Transverse colon (tissue), 4 donors: Measurements from ENCODE around the gene SLC25A13. TPM values are rescaled to one million over a fixed set of nuclear protein-coding genes. Genes with fewer than 3 reads are reported as not detected.

Experiments
- DNase-seq: peaks from one replicate; pipeline ENCODE4 v3.0.0-alpha.2; 2019
- H3K27ac ChIP-seq, 4 donors: fragments of 200-600 bp; sonication (generic); 2 replicates each; pipeline ENCODE4 v1.5.1; 2016 to 2018; ENCODE audit warnings: inconsistent platforms in 4 of 4
- H3K27me3 ChIP-seq: fragments of 200-600 bp; sonication (generic); 2 replicates; pipeline ENCODE4 v1.5.1; 2017; ENCODE audit warnings: inconsistent platforms
- H3K36me3 ChIP-seq, 4 donors: fragments of 200-600 bp; sonication (generic); 2 replicates each; pipeline ENCODE4 v1.5.1; 2017 to 2019; ENCODE audit warnings: inconsistent platforms in 4 of 4
- H3K4me1 ChIP-seq, 4 donors: fragments of 200-600 bp; sonication (generic); 2 replicates each; pipeline ENCODE4 v1.5.1; 2017 to 2020; ENCODE audit warnings: inconsistent platforms in 4 of 4
- H3K4me3 ChIP-seq, 4 donors: fragments of 200-600 bp; sonication (generic); 1 replicate in 1 of 4; 2 replicates in 3 of 4; pipeline versions ENCODE4 v1.5.1 to v1.6.1; 2017 to 2019; ENCODE audit warnings: inconsistent platforms in 4 of 4
- H3K9me3 ChIP-seq, 2 donors: fragments of 200-600 bp; sonication (generic); 2 replicates each; pipeline ENCODE4 v1.5.1; 2017 to 2019; ENCODE audit warnings: inconsistent platforms in 2 of 2
- CTCF ChIP-seq, 5 experiments: fragments of 200-600 bp in 3 of 5; fragments of 450-650 bp in 2 of 5; sonication (generic) in 3 of 5; IDR thresholded peaks; 1 replicate in 2 of 5; 2 replicates in 3 of 5; pipeline ENCODE4 v1.5.1; 2016 to 2017; ENCODE audit warnings: antibody characterized with exemption in 5 of 5, inconsistent platforms in 3 of 5, mild to moderate bottlenecking in 2 of 5, moderate library complexity in 1 of 5
- EP300 ChIP-seq: sonication (generic); formaldehyde crosslinking; IDR thresholded peaks from one replicate; pipeline ENCODE4 v1.6.1; 2017; ENCODE audit warnings: antibody characterized with exemption, low read depth
- POLR2A ChIP-seq: fragments of 450-650 bp; IDR thresholded peaks from one replicate; pipeline ENCODE4 v1.6.1; 2016; ENCODE audit warnings: antibody characterized with exemption, mild to moderate bottlenecking, moderate library complexity
- POLR2AphosphoS5 ChIP-seq, 3 donors: sonication (generic); formaldehyde crosslinking; IDR thresholded peaks; one replicate each; pipeline ENCODE4 v1.6.1; 2016; ENCODE audit warnings: antibody characterized with exemption in 3 of 3
- whole genome bisulfite sequencing, 2 donors: methylation state at CpG; one replicate each; pipeline ENCODE4 v1.1.5; 2018; ENCODE audit warnings: low coverage in 1 of 2; 5-methylcytosine and 5-hydroxymethylcytosine counted together
- in situ Hi-C, 4 donors: fragments of 200-750 bp; cut with MboI; loops; one replicate each; pipeline versions ENCODE4 v1.15.0 to v1.15.1; 2017; ENCODE audit warnings: low sequenced_read_pairs in 3 of 4, low pct_ligation_motif_present in 1 of 4, low pct_unique_long_range_greater_than_20kb in 1 of 4
- intact Hi-C: fragments of 100-400 bp; cut with DNase I; formaldehyde crosslinking; loops from one replicate; pipeline ENCODE4 v1.15.1; 2023; ENCODE audit warnings: low total_unique reads
- total RNA-seq, 4 donors: library from RNA; depleted of rRNA; stranded (reverse); fragments of >200 nt; gene quantifications; one replicate each; pipeline ENCODE4 v1.1.0, GENCODE V29; 2016

Gene SLC25A13
- total RNA-seq, 4 donors from 2014 or later: 7.8 to 68.9 (median 59.6) TPM

- no peak for DNase-seq
- 99% methylated on average over 20 of the region's 22 CpGs; no CpG with 5 or more reads in 1 of the 2 donors for WGBS, 2 donors
- Histone ChIP-seq H3K27me3 (no peaks in the 10 kb centered on the region), H3K9me3 (no peaks in the 10 kb centered on the region), H3K27ac (no peak overlapping the region), H3K4me3 (no peak overlapping the region), H3K4me1 (no peaks in the 10 kb centered on the region), H3K36me3 (peaks cover 0 to 6% (median under 1%) of the 10 kb centered on the region in 4 donors)
- in situ Hi-C loops: no loop called here
- intact Hi-C loops: no loop called here
- no peak for TF ChIP-seq CTCF (IDR thresholded peaks at IDR 0.05)
These were observed 93.1 kb downstream of the SLC25A13 start for GRCh38 chr7:96228760-96229159.

- H3K36me3 ChIP-seq: peaks cover 0 to 6% (median 0%) of the 10 kb centered on the region in 4 donors
- no peak overlapping the region for H3K4me3 ChIP-seq
- TF ChIP-seq POLR2AphosphoS5 (IDR thresholded peaks at IDR 0.05) (no peak), CTCF (IDR thresholded peaks at IDR 0.05) (no peak), EP300 (no peak), POLR2A (no peak)
- H3K27ac ChIP-seq: no peak overlapping the region
- 100% methylated on average over 2 to 5 of the region's 5 CpGs for WGBS, 2 donors
- in situ Hi-C loops: no loop called here
- DNase-seq: no peak
- H3K4me1 ChIP-seq: peaks cover 0 to under 1% (median 0%) of the 10 kb centered on the region in 4 donors
- no peaks in the 10 kb centered on the region for H3K27me3 ChIP-seq
- no peaks in the 10 kb centered on the region for H3K9me3 ChIP-seq
- intact Hi-C loops: no loop called here
These were observed 96.6 kb downstream of the SLC25A13 start for GRCh38 chr7:96225251-96225650.

GRCh38 chr7:96224685-96225084 is 97.2 kb downstream of the SLC25A13 start:
- DNase-seq: no peak
- peaks cover 0 to 6% (median 0%) of the 10 kb centered on the region in 4 donors for H3K36me3 ChIP-seq
- no peaks in the 10 kb centered on the region for H3K27me3 ChIP-seq
- no peak overlapping the region for H3K27ac ChIP-seq
- no peak for TF ChIP-seq CTCF (IDR thresholded peaks at IDR 0.05)
- TF ChIP-seq POLR2AphosphoS5 (IDR thresholded peaks at IDR 0.05): no peak
- TF ChIP-seq EP300: no peak
- no peak for TF ChIP-seq POLR2A
- no peak overlapping the region for H3K4me3 ChIP-seq
- intact Hi-C loops: no loop called here
- whole genome bisulfite sequencing, 2 donors: 88 to 100% methylated on average over 1 of the region's 1 CpG
- in situ Hi-C loops: no loop called here
- H3K9me3 ChIP-seq: no peaks in the 10 kb centered on the region
- H3K4me1 ChIP-seq: peaks cover 0 to 6% (median under 1%) of the 10 kb centered on the region in 4 donors

GRCh38 chr7:96224073-96224472 is 97.8 kb downstream of the SLC25A13 start:
- no peak overlapping the region for H3K27ac ChIP-seq
- intact Hi-C loops: no loop called here
- TF ChIP-seq CTCF (IDR thresholded peaks at IDR 0.05) (no peak), POLR2AphosphoS5 (IDR thresholded peaks at IDR 0.05) (no peak), EP300 (no peak), POLR2A (no peak)
- H3K36me3 ChIP-seq: peaks cover 0 to 6% (median 0%) of the 10 kb centered on the region in 4 donors
- in situ Hi-C loops: no loop called here
- DNase-seq: no peak
- H3K4me3 ChIP-seq: no peak overlapping the region
- WGBS, 2 donors: 79 to 99% methylated on average over 2 to 3 of the region's 3 CpGs
- no peaks in the 10 kb centered on the region for H3K9me3 ChIP-seq
- no peaks in the 10 kb centered on the region for H3K27me3 ChIP-seq
- peaks cover 0 to 12% (median 3%) of the 10 kb centered on the region in 4 donors for H3K4me1 ChIP-seq
